ENCODE measurements around the gene ACAN.

The ACAN gene

GRCh38 chr15:88779944-88780343 lies 23.3 kb upstream of the ACAN start:
- TF ChIP-seq TAF1 (IDR thresholded peaks at IDR 0.05; ENCODE audit: borderline replicate concordance, insufficient read depth, low read length) (no peak), REST (IDR thresholded peaks at IDR 0.05; ENCODE audit: insufficient read depth in 1 of 2, low read depth in 2 of 2, low read length in 2 of 2) (no peak), POLR2AphosphoS5 (IDR thresholded peaks at IDR 0.05; ENCODE audit: low read depth, low read length) (no peak), FOXP2 (optimal IDR thresholded peaks at IDR 0.05; ENCODE audit: borderline replicate concordance, extremely low read depth, extremely low read length, insufficient read depth) (no peak), SIN3A (IDR thresholded peaks at IDR 0.05; ENCODE audit: borderline replicate concordance, insufficient read depth, low read length) (no peak)

GRCh38 chr15:88782465-88782864 lies 20.8 kb upstream of the ACAN start:
- no peak for TF ChIP-seq FOXP2 (optimal IDR thresholded peaks at IDR 0.05; ENCODE audit: borderline replicate concordance, extremely low read depth, extremely low read length, insufficient read depth)

GRCh38 chr15:88785217-88785616 lies 18.0 kb upstream of the ACAN start:
- TF ChIP-seq REST (IDR thresholded peaks at IDR 0.05; ENCODE audit: insufficient read depth in 1 of 2, low read depth in 2 of 2, low read length in 2 of 2) (no peak), SIN3A (IDR thresholded peaks at IDR 0.05; ENCODE audit: borderline replicate concordance, insufficient read depth, low read length) (no peak), TAF1 (IDR thresholded peaks at IDR 0.05; ENCODE audit: borderline replicate concordance, insufficient read depth, low read length) (no peak), FOXP2 (optimal IDR thresholded peaks at IDR 0.05; ENCODE audit: borderline replicate concordance, extremely low read depth, extremely low read length, insufficient read depth) (no peak)

GRCh38 chr15:88788036-88788435 lies 15.2 kb upstream of the ACAN start:
- TF ChIP-seq TAF1 (IDR thresholded peaks at IDR 0.05; ENCODE audit: borderline replicate concordance, insufficient read depth, low read length) (no peak), FOXP2 (optimal IDR thresholded peaks at IDR 0.05; ENCODE audit: borderline replicate concordance, extremely low read depth, extremely low read length, insufficient read depth) (no peak), POLR2AphosphoS5 (IDR thresholded peaks at IDR 0.05; ENCODE audit: low read depth, low read length) (no peak), REST (IDR thresholded peaks at IDR 0.05; ENCODE audit: insufficient read depth in 1 of 2, low read depth in 2 of 2, low read length in 2 of 2) (no peak), SIN3A (IDR thresholded peaks at IDR 0.05; ENCODE audit: borderline replicate concordance, insufficient read depth, low read length) (no peak)

- TF ChIP-seq TAF1 (IDR thresholded peaks at IDR 0.05; ENCODE audit: borderline replicate concordance, insufficient read depth, low read length), result no peak
- no peak for TF ChIP-seq FOXP2 (optimal IDR thresholded peaks at IDR 0.05; ENCODE audit: borderline replicate concordance, extremely low read depth, extremely low read length, insufficient read depth)
- no peak for TF ChIP-seq SIN3A (IDR thresholded peaks at IDR 0.05; ENCODE audit: borderline replicate concordance, insufficient read depth, low read length)
- TF ChIP-seq POLR2AphosphoS5 (IDR thresholded peaks at IDR 0.05; ENCODE audit: low read depth, low read length), result no peak
- no peak for TF ChIP-seq REST (IDR thresholded peaks at IDR 0.05; ENCODE audit: insufficient read depth in 1 of 2, low read depth in 2 of 2, low read length in 2 of 2)
Observed at GRCh38 chr15:88788816-88789215, 14.4 kb upstream of the ACAN start.

Measured in PFSK-1 (cell line).